HG03520 (cell line): ENCODE data around the gene SLC25A44.

Experiments
- ATAC-seq: cut with Tn5 transposase; IDR thresholded peaks from one replicate; pipeline ENCODE4 v1.9.1; 2021; ENCODE audit warnings: mild to moderate bottlenecking, moderate library complexity; ENCODE audit not compliant: unreplicated experiment

SLC25A44 gene

GRCh38 chr1:156233426-156234127, 39.7 kb downstream of the SLC25A44 start:
- ATAC-seq: no peak

GRCh38 chr1:156236164-156236563, 42.3 kb downstream of the SLC25A44 start:
- ATAC-seq: no peak

GRCh38 chr1:156238248-156238647, 44.3 kb downstream of the SLC25A44 start:
- no peak for ATAC-seq

GRCh38 chr1:156241311-156241811, 47.5 kb downstream of the SLC25A44 start:
- no peak for ATAC-seq

GRCh38 chr1:156241926-156242325, 48.0 kb downstream of the SLC25A44 start, which contains the start of gene BGLAP:
Gene BGLAP (plus strand): TSS chr1:156242184. CDS start chr1:156242232, 48 bp downstream.
- ATAC-seq: no peak

GRCh38 chr1:156242738-156243137, 48.8 kb downstream of the SLC25A44 start:
- ATAC-seq: no peak

GRCh38 chr1:156244126-156244525, 50.2 kb downstream of the SLC25A44 start:
- no peak for ATAC-seq

- no peak for ATAC-seq
These were observed 50.8 kb downstream of the SLC25A44 start for GRCh38 chr1:156244712-156245111.

- ATAC-seq: no peak
These were observed 51.7 kb downstream of the SLC25A44 start for GRCh38 chr1:156245451-156246232.

GRCh38 chr1:156246241-156246780, 52.4 kb downstream of the SLC25A44 start:
- no peak for ATAC-seq

- ATAC-seq: no peak
These were observed 53.0 kb downstream of the SLC25A44 start for GRCh38 chr1:156246781-156247459.

GRCh38 chr1:156247460-156248322, 53.8 kb downstream of the SLC25A44 start, which contains the start of gene PAQR6:
Gene PAQR6 (minus strand): TSS chr1:156248056. CDS start chr1:156246731, 1,325 bp downstream.
- ATAC-seq: no peak

- no peak for ATAC-seq
These were observed 54.4 kb downstream of the SLC25A44 start for GRCh38 chr1:156248323-156248683.

- ATAC-seq: no peak
These were observed 55.7 kb downstream of the SLC25A44 start for GRCh38 chr1:156249593-156249992.

- no peak for ATAC-seq
These were observed 57.6 kb downstream of the SLC25A44 start for GRCh38 chr1:156251527-156251926.

GRCh38 chr1:156253634-156254033, 59.7 kb downstream of the SLC25A44 start:
- no peak for ATAC-seq

- no peak for ATAC-seq
These were observed 63.8 kb downstream of the SLC25A44 start for GRCh38 chr1:156257711-156258110.

GRCh38 chr1:156258859-156259258, 65.0 kb downstream of the SLC25A44 start:
- no peak for ATAC-seq

- no peak for ATAC-seq
These were observed 65.9 kb downstream of the SLC25A44 start for GRCh38 chr1:156259805-156260204.

GRCh38 chr1:156260896-156261295, 67.0 kb downstream of the SLC25A44 start:
- no peak for ATAC-seq
